HT-29 (cell line): Measurements from ENCODE around the gene SLC25A1. TPM values are rescaled to one million over a fixed set of nuclear protein-coding genes. Genes with fewer than 3 reads are reported as not detected.
"Not testable (repeated sequence)": the region's sequence is repeated elsewhere in the genome, so short reads cannot be mapped to it uniquely, and the experiment has no call there.

Source experiments
- DNase-seq: peaks from one replicate; pipeline ENCODE4 v3.0.0-alpha.2; 2015; ENCODE audit warnings: low spot score
- total RNA-seq: library from RNA; depleted of rRNA; stranded (reverse); fragments of >200 nt; shearing (Covaris generic); gene quantifications from 2 replicates; pipeline ENCODE4 v1.2.3, GENCODE V29; 2014

The SLC25A1 gene
- total RNA-seq, 1 experiment from 2014 or later: 466 TPM

- DNase-seq: peak; percentile 53
Measured at GRCh38 chr22:19168088-19168890, 10.2 kb downstream of the SLC25A1 start.

GRCh38 chr22:19167106-19167869 lies 11.2 kb downstream of the SLC25A1 start:
- DNase-seq: no peak

GRCh38 chr22:19166421-19166820 lies 12.1 kb downstream of the SLC25A1 start:
- DNase-seq: no peak

GRCh38 chr22:19164425-19164824 lies 14.1 kb downstream of the SLC25A1 start:
- DNase-seq: no peak

- DNase-seq: not testable (repeated sequence)
Measured at GRCh38 chr22:19158649-19159048, 19.9 kb downstream of the SLC25A1 start.

GRCh38 chr22:19156109-19156508 lies 22.4 kb downstream of the SLC25A1 start:
- not testable (repeated sequence) for DNase-seq

GRCh38 chr22:19152942-19153883 lies 25.3 kb downstream of the SLC25A1 start:
- DNase-seq: no peak

- DNase-seq: no peak
Measured at GRCh38 chr22:19151329-19152191, 27.0 kb downstream of the SLC25A1 start.

GRCh38 chr22:19150482-19151328 lies 27.8 kb downstream of the SLC25A1 start:
- DNase-seq: no peak

- DNase-seq: no peak
Measured at GRCh38 chr22:19149991-19150390, 28.5 kb downstream of the SLC25A1 start, which contains the start of gene GSC2. GSC2 (minus strand) TSS chr22:19150292; CDS start chr22:19150283, 9 bp downstream.

GRCh38 chr22:19149047-19149883 lies 29.3 kb downstream of the SLC25A1 start:
- no peak for DNase-seq

GRCh38 chr22:19148417-19149046 lies 30.0 kb downstream of the SLC25A1 start:
- DNase-seq: no peak

GRCh38 chr22:19147195-19147780 lies 31.2 kb downstream of the SLC25A1 start:
- no peak for DNase-seq

GRCh38 chr22:19146215-19146968 lies 32.1 kb downstream of the SLC25A1 start:
- peak; percentile 22 for DNase-seq

- peak; percentile 22 for DNase-seq
Measured at GRCh38 chr22:19143967-19144400, 34.6 kb downstream of the SLC25A1 start.

- DNase-seq: no peak
Measured at GRCh38 chr22:19143212-19143611, 35.3 kb downstream of the SLC25A1 start.

GRCh38 chr22:19142394-19142793 lies 36.1 kb downstream of the SLC25A1 start:
- DNase-seq: no peak
